GM23248 (cell line): ENCODE results near the gene TMEM59L.

ENCODE experiments used
- EZH2 ChIP-seq: fragments of 200-600 bp; sonication (generic); IDR thresholded peaks from 2 replicates; pipeline ENCODE4 v1.6.1; 2018; ENCODE audit warnings: antibody characterized with exemption, mild to moderate bottlenecking; ENCODE audit not compliant: insufficient read depth, poor library complexity, severe bottlenecking
- EZH2phosphoT487 ChIP-seq: fragments of 200-600 bp; sonication (generic); IDR thresholded peaks from 2 replicates; pipeline ENCODE4 v1.6.1; 2018; ENCODE audit warnings: antibody characterized with exemption, moderate library complexity, mild to moderate bottlenecking, low read depth; ENCODE audit not compliant: insufficient read depth

- TF ChIP-seq EZH2 (no peak), EZH2phosphoT487 (no peak)
These were observed 46.8 kb downstream of the TMEM59L start for GRCh38 chr19:18659281-18660050.
